HG03439 (cell line): Measurements from ENCODE around the gene DDX41.

Source experiments
- ATAC-seq: cut with Tn5 transposase; IDR thresholded peaks from one replicate; pipeline ENCODE4 v1.9.1; 2021; ENCODE audit warnings: mild to moderate bottlenecking, moderate library complexity; ENCODE audit not compliant: unreplicated experiment

Gene DDX41

GRCh38 chr5:177470759-177471536 lies 45.8 kb downstream of the DDX41 start:
- ATAC-seq = no peak

- ATAC-seq = no peak
These were observed 46.8 kb downstream of the DDX41 start for GRCh38 chr5:177469750-177470525.

GRCh38 chr5:177468685-177469628 lies 47.8 kb downstream of the DDX41 start:
- ATAC-seq = no peak

GRCh38 chr5:177468329-177468684 lies 48.5 kb downstream of the DDX41 start:
- ATAC-seq = no peak

GRCh38 chr5:177467436-177467835 lies 49.3 kb downstream of the DDX41 start:
- no peak for ATAC-seq

- no peak for ATAC-seq
These were observed 49.9 kb downstream of the DDX41 start for GRCh38 chr5:177466861-177467260.

- no peak for ATAC-seq
These were observed 51.7 kb downstream of the DDX41 start for GRCh38 chr5:177465044-177465443.

GRCh38 chr5:177462021-177462670 lies 54.6 kb downstream of the DDX41 start:
- no peak for ATAC-seq
